NCI-H748 treated with DMSO at 0.1 percent for 48 hours (cell line): Measurements from ENCODE around the gene MAVS.

Source experiments
- DNase-seq: peaks from one replicate; lab custom pipeline; 2025; lab: John Stamatoyannopoulos, UW

MAVS gene

GRCh38 chr20:3911956-3912355 lies 65.3 kb downstream of the MAVS start:
- DNase-seq, result peak; percentile 49

GRCh38 chr20:3914446-3914845 lies 67.8 kb downstream of the MAVS start:
- no peak for DNase-seq

GRCh38 chr20:3915691-3916090 lies 69.1 kb downstream of the MAVS start:
- DNase-seq, result no peak

- DNase-seq, result no peak
These were observed 69.7 kb downstream of the MAVS start for GRCh38 chr20:3916364-3916763.

- no peak for DNase-seq
These were observed 72.7 kb downstream of the MAVS start for GRCh38 chr20:3919352-3919751.

- no peak for DNase-seq
These were observed 75.8 kb downstream of the MAVS start for GRCh38 chr20:3922223-3922982.

GRCh38 chr20:3922983-3923339 lies 76.3 kb downstream of the MAVS start:
- DNase-seq, result no peak

GRCh38 chr20:3923818-3924217 lies 77.2 kb downstream of the MAVS start:
- DNase-seq, result no peak

GRCh38 chr20:3924304-3925112 lies 77.9 kb downstream of the MAVS start:
- DNase-seq, result no peak

GRCh38 chr20:3925113-3925695 lies 78.6 kb downstream of the MAVS start:
- DNase-seq, result no peak
